Measurements from ENCODE around the gene NAPSA. TPM values are rescaled to one million over a fixed set of nuclear protein-coding genes. Genes with fewer than 3 reads are reported as not detected.
"Not testable (repeated sequence)": the region's sequence is repeated elsewhere in the genome, so short reads cannot be mapped to it uniquely, and the experiment has no call there.

NAPSA gene
- total and polyA plus RNA-seq, 9 of the 15 experiments (the other 6 are each of a cell fraction or from before 2014, with no cell fraction given): 0.25 to 1.9 (median 0.69) TPM

DNA sequence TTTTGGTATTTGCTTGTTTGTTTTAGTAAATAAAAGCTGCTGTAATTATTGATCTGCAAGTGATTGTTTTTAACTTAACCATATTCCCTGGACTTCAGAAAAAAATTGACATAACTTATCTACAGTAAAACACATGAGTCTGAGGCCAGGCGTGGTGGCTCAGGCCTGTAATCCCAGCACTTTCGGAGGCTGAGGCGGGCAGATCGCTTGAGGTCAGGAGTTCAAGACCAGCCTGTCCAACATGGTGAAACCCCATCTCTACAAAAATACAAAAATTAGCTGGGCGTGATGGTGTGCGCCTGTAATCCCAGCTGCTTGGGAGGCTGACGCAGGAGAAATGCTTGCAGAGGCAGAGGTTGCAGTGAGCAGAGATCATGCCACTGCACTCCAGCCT, 12.0 kb downstream of the NAPSA start:
- ATAC-seq; H3K27ac ChIP-seq (ENCODE audit: extremely low read depth, low read depth, low read length); H3K36me3 ChIP-seq (ENCODE audit: control insufficient read depth, insufficient read depth, low read length); H4K20me1 ChIP-seq (replicated peaks; ENCODE audit: control insufficient read depth, insufficient read depth, low read length); H2AFZ ChIP-seq (ENCODE audit: low read depth, low read length); DNase-seq (ENCODE audit: extremely low read depth in 1 of 4, low spot score in 3 of 4); BruUV-seq (replicated peaks); H3K9me1 ChIP-seq (ENCODE audit: control insufficient read depth, insufficient read depth, low read length); H3K9ac ChIP-seq (ENCODE audit: insufficient read depth in 1 of 2, low read depth in 2 of 2, low read length in 2 of 2); H3K9me3 ChIP-seq (replicated peaks; ENCODE audit: control insufficient read depth, insufficient read depth, low read depth, low read length); H3K27me3 ChIP-seq (ENCODE audit: control insufficient read depth in 2 of 2, insufficient read depth in 2 of 2, low read length in 2 of 2); H3K79me2 ChIP-seq (ENCODE audit: control insufficient read depth, insufficient read depth, low read length); intact Hi-C loops (cut with micrococcal nuclease); CTCF ChIA-PET (ENCODE audit: low intra/inter-chr PET ratio); FAIRE-seq; H3K4me3 ChIP-seq; H3K4me2 ChIP-seq (ENCODE audit: insufficient read depth, low read length): not testable (repeated sequence)
- WGBS (ENCODE audit: insufficient coverage, low coverage, missing lambda C conversion rate): 56% methylated on average over 7 of the region's 7 CpGs
- POLR2A ChIA-PET: interaction anchor here (1.5 kb wide), 1 partner anchor 10 kb away, joined by 6 read pairs; no protein-coding TSS in a partner anchor
- peaks cover 8 to 25% of the 10 kb centered on the region in 2 experiments; a peak in 4 of 5 replicates for H3K4me1 ChIP-seq (replicated peaks in 1 of 2; ENCODE audit: control insufficient read depth in 2 of 2, insufficient read depth in 2 of 2, low read length in 2 of 2)
- in situ Hi-C loops (cut with MboI): loop anchor here (10.0 kb wide), 1 partner anchor 431 kb away; no protein-coding TSS in a partner anchor
- TF ChIP-seq CBFA2T3 (IDR thresholded peaks at IDR 0.05): peak; percentile 41; the same call in 1 of the 2 replicates

GRCh38 chr19:50352242-50352641, 13.2 kb downstream of the NAPSA start:
- CTCF ChIA-PET (ENCODE audit: low intra/inter-chr PET ratio): no interaction called here
- H3K79me2 ChIP-seq (ENCODE audit: control insufficient read depth, insufficient read depth, low read length): no peaks in the 10 kb centered on the region
- no peak for TF ChIP-seq ELF4 (CRISPR knock-in tag; IDR thresholded peaks at IDR 0.05)
- TF ChIP-seq, protein P1, sequence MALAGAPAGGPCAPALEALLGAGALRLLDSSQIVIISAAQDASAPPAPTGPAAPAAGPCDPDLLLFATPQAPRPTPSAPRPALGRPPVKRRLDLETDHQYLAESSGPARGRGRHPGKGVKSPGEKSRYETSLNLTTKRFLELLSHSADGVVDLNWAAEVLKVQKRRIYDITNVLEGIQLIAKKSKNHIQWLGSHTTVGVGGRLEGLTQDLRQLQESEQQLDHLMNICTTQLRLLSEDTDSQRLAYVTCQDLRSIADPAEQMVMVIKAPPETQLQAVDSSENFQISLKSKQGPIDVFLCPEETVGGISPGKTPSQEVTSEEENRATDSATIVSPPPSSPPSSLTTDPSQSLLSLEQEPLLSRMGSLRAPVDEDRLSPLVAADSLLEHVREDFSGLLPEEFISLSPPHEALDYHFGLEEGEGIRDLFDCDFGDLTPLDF (CRISPR knock-in tag; IDR thresholded peaks at IDR 0.05): no peak
- TF ChIP-seq, protein P2, sequence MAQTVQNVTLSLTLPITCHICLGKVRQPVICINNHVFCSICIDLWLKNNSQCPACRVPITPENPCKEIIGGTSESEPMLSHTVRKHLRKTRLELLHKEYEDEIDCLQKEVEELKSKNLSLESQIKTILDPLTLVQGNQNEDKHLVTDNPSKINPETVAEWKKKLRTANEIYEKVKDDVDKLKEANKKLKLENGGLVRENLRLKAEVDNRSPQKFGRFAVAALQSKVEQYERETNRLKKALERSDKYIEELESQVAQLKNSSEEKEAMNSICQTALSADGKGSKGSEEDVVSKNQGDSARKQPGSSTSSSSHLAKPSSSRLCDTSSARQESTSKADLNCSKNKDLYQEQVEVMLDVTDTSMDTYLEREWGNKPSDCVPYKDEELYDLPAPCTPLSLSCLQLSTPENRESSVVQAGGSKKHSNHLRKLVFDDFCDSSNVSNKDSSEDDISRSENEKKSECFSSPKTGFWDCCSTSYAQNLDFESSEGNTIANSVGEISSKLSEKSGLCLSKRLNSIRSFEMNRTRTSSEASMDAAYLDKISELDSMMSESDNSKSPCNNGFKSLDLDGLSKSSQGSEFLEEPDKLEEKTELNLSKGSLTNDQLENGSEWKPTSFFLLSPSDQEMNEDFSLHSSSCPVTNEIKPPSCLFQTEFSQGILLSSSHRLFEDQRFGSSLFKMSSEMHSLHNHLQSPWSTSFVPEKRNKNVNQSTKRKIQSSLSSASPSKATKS (CRISPR knock-in tag; IDR thresholded peaks at IDR 0.05): no peak

More at GRCh38 chr19:50352242-50352641, 13.2 kb downstream of the NAPSA start:
- peaks cover 8 to 14% of the 10 kb centered on the region in 2 experiments; a peak in 3 of 5 replicates for H3K4me1 ChIP-seq (replicated peaks in 1 of 2; ENCODE audit: control insufficient read depth in 2 of 2, insufficient read depth in 2 of 2, low read length in 2 of 2)
- H3K4me2 ChIP-seq (ENCODE audit: insufficient read depth, low read length): no peak overlapping the region
- intact Hi-C loops (cut with micrococcal nuclease): no loop called here
- H3K27me3 ChIP-seq (ENCODE audit: control insufficient read depth in 2 of 2, insufficient read depth in 2 of 2, low read length in 2 of 2): no peaks in the 10 kb centered on the region
- DNase-seq (ENCODE audit: extremely low read depth in 1 of 4, low spot score in 3 of 4): no peak
- H2AFZ ChIP-seq (ENCODE audit: low read depth, low read length): no peak overlapping the region
- BruUV-seq (replicated peaks): no TSS peak
- POLR2A ChIA-PET: interaction anchor here (1.0 to 1.5 kb wide), 2 partner anchors 8 to 9 kb away, joined by 3 to 6 read pairs; no protein-coding TSS in a partner anchor
- H3K9ac ChIP-seq (ENCODE audit: insufficient read depth in 1 of 2, low read depth in 2 of 2, low read length in 2 of 2): peak overlapping the region in 1 of 2 experiments; percentile 29; a peak in 1 of 4 replicates
- no peaks in the 10 kb centered on the region for H3K36me3 ChIP-seq (ENCODE audit: control insufficient read depth, insufficient read depth, low read length)
- H4K20me1 ChIP-seq (replicated peaks; ENCODE audit: control insufficient read depth, insufficient read depth, low read length): no peaks in the 10 kb centered on the region
- no peak overlapping the region for H3K27ac ChIP-seq (ENCODE audit: extremely low read depth, low read depth, low read length)
- H3K9me3 ChIP-seq (replicated peaks; ENCODE audit: control insufficient read depth, insufficient read depth, low read depth, low read length): no peaks in the 10 kb centered on the region
- WGBS (ENCODE audit: insufficient coverage, low coverage, missing lambda C conversion rate): 44% methylated on average over 4 of the region's 4 CpGs
- H3K4me3 ChIP-seq: no peak overlapping the region
- in situ Hi-C loops (cut with MboI): loop anchor here (10.0 kb wide), 1 partner anchor 433 kb away; no protein-coding TSS in a partner anchor
- H3K9me1 ChIP-seq (ENCODE audit: control insufficient read depth, insufficient read depth, low read length): no peaks in the 10 kb centered on the region
- no peak for ATAC-seq
- no peak for FAIRE-seq

All from K562 (cell line).